Measurements from ENCODE around the gene PRTG.
"Not testable (repeated sequence)": the region's sequence is repeated elsewhere in the genome, so short reads cannot be mapped to it uniquely, and the experiment has no call there.

Gene PRTG

GRCh38 chr15:55742927-55743728 is at the start of gene PRTG:
PRTG (minus strand) TSS chr15:55743152; CDS start chr15:55742931, 221 bp downstream.
- peak within 1 kb of the TSS; percentile 57 for H3K27ac Mint-ChIP-seq
- H3K27me3 Mint-ChIP-seq: peaks cover 29 to 35% of the 10 kb centered on the region in 2 donors
- peak within 1 kb of the TSS; percentile 58 to 71 for H3K4me3 Mint-ChIP-seq
- no peaks in the 10 kb centered on the region for H3K36me3 Mint-ChIP-seq
- no peaks in the 10 kb centered on the region for H3K9me3 Mint-ChIP-seq
- no peaks in the 10 kb centered on the region for H3K4me1 Mint-ChIP-seq
- ATAC-seq (replicated peaks) (peak; percentile 21 to 42), DNase-seq (no peak)

DNA sequence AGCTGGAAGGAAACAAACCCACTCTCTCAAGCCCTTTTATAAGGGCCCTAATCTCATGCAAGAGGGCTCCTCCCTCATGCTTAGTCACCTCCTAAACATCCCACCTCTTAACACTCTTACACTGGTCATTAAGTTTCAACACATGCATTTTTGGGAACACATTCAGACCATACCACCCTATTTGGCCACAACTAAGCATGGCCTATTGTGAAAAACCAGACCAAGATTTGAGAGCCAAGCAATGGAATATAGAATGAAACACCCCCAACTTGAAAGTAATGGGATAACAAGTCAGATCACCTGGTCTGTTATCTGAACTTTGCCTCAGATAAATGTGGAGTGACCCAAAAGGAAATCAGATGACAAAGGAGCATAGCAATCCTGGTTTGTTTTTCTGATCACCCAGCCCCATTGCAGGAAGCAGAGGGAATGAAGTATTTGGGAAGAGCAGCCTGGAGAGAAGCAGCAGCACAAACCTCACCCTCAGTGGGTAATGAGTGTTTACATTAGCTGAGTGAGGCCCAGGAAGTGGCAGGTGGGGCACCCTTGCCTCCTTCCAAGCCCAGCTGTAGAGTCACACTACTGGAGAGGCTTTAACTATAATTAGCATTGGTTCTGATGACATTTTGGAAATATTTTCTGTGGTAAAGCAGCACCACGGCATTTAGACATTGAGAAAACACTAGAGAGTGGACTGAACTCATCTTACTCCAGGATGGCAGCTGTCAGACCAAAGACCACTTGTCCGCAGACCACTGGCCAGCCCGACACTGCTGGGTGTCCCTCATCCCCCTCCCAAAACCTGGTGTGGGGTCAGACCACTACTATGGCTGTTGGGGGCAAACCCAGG is 48.8 kb upstream of the PRTG start:
- Mint-ChIP-seq H3K36me3 (peaks cover 0 to 4% of the 10 kb centered on the region in 2 donors), H3K4me1 (no peaks in the 10 kb centered on the region), H3K27me3 (peaks cover 12 to 16% of the 10 kb centered on the region in 2 donors), H3K27ac (no peak overlapping the region), H3K9me3 (peaks cover 9 to 13% of the 10 kb centered on the region in 2 donors), H3K4me3 (no peak overlapping the region)
- no peak for DNase-seq
- no peak for ATAC-seq (replicated peaks)

GRCh38 chr15:55789066-55789660 is 46.2 kb upstream of the PRTG start:
- H3K36me3 Mint-ChIP-seq: peaks cover 0 to 4% of the 10 kb centered on the region in 2 donors
- no peaks in the 10 kb centered on the region for H3K4me1 Mint-ChIP-seq
- ATAC-seq (replicated peaks) (no peak), DNase-seq (peak; percentile 1)
- H3K9me3 Mint-ChIP-seq: peaks cover 6 to 7% of the 10 kb centered on the region in 2 donors
- peaks cover 4 to 19% of the 10 kb centered on the region in 2 donors for H3K27me3 Mint-ChIP-seq
- H3K4me3 Mint-ChIP-seq: no peak overlapping the region
- H3K27ac Mint-ChIP-seq: no peak overlapping the region

GRCh38 chr15:55786341-55786740 is 43.4 kb upstream of the PRTG start:
- Mint-ChIP-seq H3K9me3 (peaks cover 0 to 1% of the 10 kb centered on the region in 2 donors), H3K27ac (no peak overlapping the region), H3K4me1 (no peaks in the 10 kb centered on the region), H3K36me3 (no peaks in the 10 kb centered on the region), H3K27me3 (peaks cover 4 to 19% of the 10 kb centered on the region in 2 donors), H3K4me3 (no peak overlapping the region)
- DNase-seq: no peak
- no peak for ATAC-seq (replicated peaks)

- not testable (repeated sequence) for H3K36me3 Mint-ChIP-seq; H3K27ac Mint-ChIP-seq; DNase-seq; ATAC-seq (replicated peaks); H3K4me3 Mint-ChIP-seq; H3K4me1 Mint-ChIP-seq; H3K9me3 Mint-ChIP-seq
- peaks cover 4 to 19% of the 10 kb centered on the region in 2 donors for H3K27me3 Mint-ChIP-seq
Measured at GRCh38 chr15:55785593-55785992, 42.6 kb upstream of the PRTG start.

DNA sequence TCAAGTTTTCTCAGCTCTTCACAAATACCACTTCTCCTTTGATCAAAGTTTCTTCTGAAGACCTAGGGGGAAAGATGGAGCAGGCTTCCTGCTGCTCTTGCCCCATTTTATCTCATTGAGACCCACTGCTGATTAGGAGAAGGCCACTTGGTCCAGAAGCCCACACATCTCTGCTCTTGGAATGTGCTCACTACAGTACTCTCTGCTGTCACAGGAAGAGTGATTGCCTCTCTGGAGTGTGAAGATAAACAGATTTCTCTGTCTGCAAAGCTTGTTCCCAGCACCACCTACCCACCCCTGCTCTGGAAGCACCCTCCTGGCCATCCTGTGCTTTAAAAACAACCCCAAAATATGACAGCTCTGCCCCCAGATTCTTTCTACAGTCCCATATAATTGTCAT is 41.3 kb upstream of the PRTG start:
- Mint-ChIP-seq H3K27ac (no peak overlapping the region), H3K27me3 (peaks cover 4 to 18% of the 10 kb centered on the region in 2 donors), H3K36me3 (no peaks in the 10 kb centered on the region), H3K4me1 (no peaks in the 10 kb centered on the region), H3K9me3 (no peaks in the 10 kb centered on the region), H3K4me3 (no peak overlapping the region)
- no peak for DNase-seq
- no peak for ATAC-seq (replicated peaks)

DNA sequence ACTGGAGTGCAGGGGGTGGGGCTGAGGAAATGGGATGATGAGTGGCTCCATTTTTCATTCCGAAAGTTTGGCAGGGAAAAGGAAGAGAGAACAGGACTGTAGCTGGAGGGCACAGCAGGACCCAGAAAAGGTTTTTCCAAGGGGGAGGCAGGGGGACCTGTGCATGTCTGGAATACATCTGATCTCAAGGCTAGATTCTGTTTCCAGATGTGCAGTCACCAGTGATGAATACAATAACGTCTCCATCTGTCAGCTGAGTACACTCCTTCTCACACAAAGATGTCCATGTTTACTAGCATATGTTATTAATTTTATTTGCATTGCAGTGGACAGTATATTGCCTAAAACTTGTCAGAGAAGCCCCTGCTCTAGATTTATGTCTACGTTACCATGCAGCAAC is 39.9 kb upstream of the PRTG start:
- DNase-seq: no peak
- no peak overlapping the region for H3K4me3 Mint-ChIP-seq
- no peaks in the 10 kb centered on the region for H3K4me1 Mint-ChIP-seq
- no peaks in the 10 kb centered on the region for H3K36me3 Mint-ChIP-seq
- peaks cover 4 to 17% of the 10 kb centered on the region in 2 donors for H3K27me3 Mint-ChIP-seq
- H3K9me3 Mint-ChIP-seq: no peaks in the 10 kb centered on the region
- ATAC-seq (replicated peaks): no peak
- no peak overlapping the region for H3K27ac Mint-ChIP-seq

DNA sequence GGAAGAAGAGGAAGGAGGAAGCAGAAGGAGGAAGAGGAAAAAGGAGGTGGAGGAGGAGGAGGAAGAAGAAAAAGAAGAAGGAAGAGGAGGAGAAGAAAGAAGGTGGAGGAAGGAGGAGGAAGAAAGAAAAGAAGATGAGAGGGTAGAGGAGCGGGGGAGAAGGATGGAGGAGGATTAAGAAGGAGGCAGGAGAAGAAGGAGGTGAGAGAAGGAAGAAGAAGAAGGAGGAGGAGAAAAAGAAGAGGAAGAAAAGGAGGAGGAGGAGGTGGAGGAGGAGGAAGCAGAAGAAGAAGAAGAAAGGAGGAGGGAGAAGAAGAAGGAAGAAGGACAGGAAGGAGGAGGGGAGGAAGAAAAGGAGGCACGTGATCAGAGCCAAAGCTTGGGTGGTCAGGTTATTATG is 37.3 kb upstream of the PRTG start:
- ATAC-seq (replicated peaks): no peak
- Mint-ChIP-seq H3K9me3 (no peaks in the 10 kb centered on the region), H3K27ac (no peak overlapping the region)

GRCh38 chr15:55778932-55779331 is 36.0 kb upstream of the PRTG start:
- Mint-ChIP-seq H3K4me1 (no peaks in the 10 kb centered on the region), H3K9me3 (no peaks in the 10 kb centered on the region), H3K4me3 (no peak overlapping the region), H3K36me3 (no peaks in the 10 kb centered on the region), H3K27me3 (peaks cover 0 to 14% of the 10 kb centered on the region in 2 donors), H3K27ac (no peak overlapping the region)
- DNase-seq: no peak
- ATAC-seq (replicated peaks): no peak

More for the DNA sequence above, 37.3 kb upstream of the PRTG start:
- no peak overlapping the region for H3K4me3 Mint-ChIP-seq
- no peaks in the 10 kb centered on the region for H3K36me3 Mint-ChIP-seq
- no peaks in the 10 kb centered on the region for H3K4me1 Mint-ChIP-seq
- DNase-seq: no peak
- peaks cover 0 to 20% of the 10 kb centered on the region in 2 donors for H3K27me3 Mint-ChIP-seq

DNA sequence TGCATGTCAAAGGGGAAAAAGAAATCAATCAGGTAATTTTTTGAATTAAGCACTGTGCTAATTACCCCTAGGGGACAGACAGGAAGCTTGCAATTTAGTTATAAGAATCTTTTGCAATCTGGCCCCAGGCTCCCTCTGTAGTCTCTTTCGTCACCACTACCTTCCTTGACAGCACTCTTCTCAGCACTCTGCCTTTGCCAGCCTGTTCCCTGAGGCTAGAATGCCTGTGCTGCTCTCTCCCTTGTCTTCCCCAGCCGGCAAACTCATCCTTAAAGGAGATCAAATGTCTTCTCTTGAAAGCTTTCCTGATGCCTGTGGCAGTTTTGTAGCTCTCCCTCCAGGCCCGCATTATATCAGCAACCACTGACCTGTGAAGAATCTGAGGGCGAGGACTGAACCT is 32.4 kb upstream of the PRTG start:
- H3K4me1 Mint-ChIP-seq: no peaks in the 10 kb centered on the region
- no peaks in the 10 kb centered on the region for H3K36me3 Mint-ChIP-seq
- ATAC-seq (replicated peaks) (no peak), DNase-seq (no peak)
- H3K4me3 Mint-ChIP-seq: no peak overlapping the region
- no peak overlapping the region for H3K27ac Mint-ChIP-seq
- peaks cover 8 to 32% of the 10 kb centered on the region in 2 donors for H3K27me3 Mint-ChIP-seq
- no peaks in the 10 kb centered on the region for H3K9me3 Mint-ChIP-seq

- peak; percentile 49 to 57 for ATAC-seq (replicated peaks)
- H3K4me1 Mint-ChIP-seq: no peaks in the 10 kb centered on the region
Measured at GRCh38 chr15:55774113-55774970, 31.4 kb upstream of the PRTG start.

GRCh38 chr15:55770806-55771205 is 27.9 kb upstream of the PRTG start:
- no peaks in the 10 kb centered on the region for H3K36me3 Mint-ChIP-seq
- peaks cover 8 to 25% of the 10 kb centered on the region in 2 donors for H3K27me3 Mint-ChIP-seq
- DNase-seq (no peak), ATAC-seq (replicated peaks) (no peak)
- H3K4me3 Mint-ChIP-seq: no peak overlapping the region
- no peak overlapping the region for H3K27ac Mint-ChIP-seq
- H3K4me1 Mint-ChIP-seq: peaks cover 0 to 8% of the 10 kb centered on the region in 2 donors
- H3K9me3 Mint-ChIP-seq: no peaks in the 10 kb centered on the region

More at GRCh38 chr15:55774113-55774970, 31.4 kb upstream of the PRTG start:
- no peak overlapping the region for H3K27ac Mint-ChIP-seq
- peaks cover 8 to 32% of the 10 kb centered on the region in 2 donors for H3K27me3 Mint-ChIP-seq
- peak; percentile 9 for DNase-seq
- H3K36me3 Mint-ChIP-seq: no peaks in the 10 kb centered on the region
- H3K4me3 Mint-ChIP-seq: no peak overlapping the region
- H3K9me3 Mint-ChIP-seq: no peaks in the 10 kb centered on the region

- ATAC-seq (replicated peaks): no peak
- Mint-ChIP-seq H3K36me3 (no peaks in the 10 kb centered on the region), H3K4me1 (peaks cover 0 to 8% of the 10 kb centered on the region in 2 donors), H3K9me3 (no peaks in the 10 kb centered on the region), H3K27ac (no peak overlapping the region), H3K27me3 (peaks cover 8 to 25% of the 10 kb centered on the region in 2 donors), H3K4me3 (no peak overlapping the region)
- no peak for DNase-seq
Measured at GRCh38 chr15:55770261-55770660, 27.3 kb upstream of the PRTG start.
